ENCODE results near the gene RXRA. TPM values are rescaled to one million over a fixed set of nuclear protein-coding genes. Genes with fewer than 3 reads are reported as not detected.

Gene RXRA
- total RNA-seq, 1 donor, result 26.4 TPM

- H3K79me2 ChIP-seq (ENCODE audit: insufficient read depth, low read length), result no peaks in the 10 kb centered on the region
- no peaks in the 10 kb centered on the region for H3K36me3 ChIP-seq (ENCODE audit: insufficient read depth, low read length)
- H3K4me1 ChIP-seq (ENCODE audit: insufficient read depth, low read length), result peaks cover 40% of the 10 kb centered on the region
- H3K9me3 ChIP-seq (ENCODE audit: low read depth, low read length), result peaks cover under 1% of the 10 kb centered on the region
- H4K20me1 ChIP-seq (ENCODE audit: insufficient read depth, low read length), result no peaks in the 10 kb centered on the region
- no peak overlapping the region for H3K4me2 ChIP-seq (ENCODE audit: insufficient read depth, low read length)
- H3K27me3 ChIP-seq (ENCODE audit: insufficient read depth, low read length), result no peaks in the 10 kb centered on the region
- peak overlapping the region; percentile 34 for H3K27ac ChIP-seq (ENCODE audit: low read depth, low read length)
- no peak for TF ChIP-seq CTCF (IDR thresholded peaks at IDR 0.05; ENCODE audit: extremely low read depth, low read depth, low read length)
- no peak overlapping the region for H3K4me3 ChIP-seq (ENCODE audit: insufficient read depth, low read length)
- DNase-seq (ENCODE audit: insufficient read length, low spot score, missing footprints), result no peak
- no peak overlapping the region for H2AFZ ChIP-seq (ENCODE audit: low read length)
Measured at GRCh38 chr9:134453776-134454475, 127.7 kb downstream of the RXRA start.

- no peaks in the 10 kb centered on the region for H3K36me3 ChIP-seq (ENCODE audit: insufficient read depth, low read length)
- no peak for TF ChIP-seq CTCF (IDR thresholded peaks at IDR 0.05; ENCODE audit: extremely low read depth, low read depth, low read length)
- H3K79me2 ChIP-seq (ENCODE audit: insufficient read depth, low read length), result no peaks in the 10 kb centered on the region
- no peaks in the 10 kb centered on the region for H4K20me1 ChIP-seq (ENCODE audit: insufficient read depth, low read length)
- H3K4me3 ChIP-seq (ENCODE audit: insufficient read depth, low read length), result no peak overlapping the region
- DNase-seq (ENCODE audit: insufficient read length, low spot score, missing footprints), result no peak
- H3K27me3 ChIP-seq (ENCODE audit: insufficient read depth, low read length), result no peaks in the 10 kb centered on the region
- H3K4me2 ChIP-seq (ENCODE audit: insufficient read depth, low read length), result no peak overlapping the region
- H2AFZ ChIP-seq (ENCODE audit: low read length), result no peak overlapping the region
- H3K27ac ChIP-seq (ENCODE audit: low read depth, low read length), result peak overlapping the region; percentile 100
- no peaks in the 10 kb centered on the region for H3K9me3 ChIP-seq (ENCODE audit: low read depth, low read length)
- peaks cover 42% of the 10 kb centered on the region for H3K4me1 ChIP-seq (ENCODE audit: insufficient read depth, low read length)
Measured at GRCh38 chr9:134454476-134454857, 128.2 kb downstream of the RXRA start.

- Histone ChIP-seq H3K27me3 (ENCODE audit: insufficient read depth, low read length) (no peaks in the 10 kb centered on the region), H3K4me1 (ENCODE audit: insufficient read depth, low read length) (peaks cover 38% of the 10 kb centered on the region), H3K36me3 (ENCODE audit: insufficient read depth, low read length) (no peaks in the 10 kb centered on the region), H3K4me2 (ENCODE audit: insufficient read depth, low read length) (no peak overlapping the region), H3K9me3 (ENCODE audit: low read depth, low read length) (no peaks in the 10 kb centered on the region), H3K27ac (ENCODE audit: low read depth, low read length) (peak overlapping the region; percentile 100), H3K79me2 (ENCODE audit: insufficient read depth, low read length) (no peaks in the 10 kb centered on the region), H2AFZ (ENCODE audit: low read length) (no peak overlapping the region), H4K20me1 (ENCODE audit: insufficient read depth, low read length) (no peaks in the 10 kb centered on the region), H3K4me3 (ENCODE audit: insufficient read depth, low read length) (no peak overlapping the region)
- TF ChIP-seq CTCF (IDR thresholded peaks at IDR 0.05; ENCODE audit: extremely low read depth, low read depth, low read length), result no peak
- DNase-seq (ENCODE audit: insufficient read length, low spot score, missing footprints), result no peak
Measured at GRCh38 chr9:134455021-134455471, 128.8 kb downstream of the RXRA start.

- TF ChIP-seq CTCF (IDR thresholded peaks at IDR 0.05; ENCODE audit: extremely low read depth, low read depth, low read length), result no peak
- H3K79me2 ChIP-seq (ENCODE audit: insufficient read depth, low read length), result no peaks in the 10 kb centered on the region
- H3K4me1 ChIP-seq (ENCODE audit: insufficient read depth, low read length), result peaks cover 37% of the 10 kb centered on the region
- peak overlapping the region; percentile 78 for H2AFZ ChIP-seq (ENCODE audit: low read length)
- H3K4me3 ChIP-seq (ENCODE audit: insufficient read depth, low read length), result peak overlapping the region; percentile 55
- no peak for DNase-seq (ENCODE audit: insufficient read length, low spot score, missing footprints)
- H3K9me3 ChIP-seq (ENCODE audit: low read depth, low read length), result no peaks in the 10 kb centered on the region
- H4K20me1 ChIP-seq (ENCODE audit: insufficient read depth, low read length), result no peaks in the 10 kb centered on the region
- no peaks in the 10 kb centered on the region for H3K27me3 ChIP-seq (ENCODE audit: insufficient read depth, low read length)
- peak overlapping the region; percentile 67 for H3K4me2 ChIP-seq (ENCODE audit: insufficient read depth, low read length)
- peak overlapping the region; percentile 100 for H3K27ac ChIP-seq (ENCODE audit: low read depth, low read length)
- H3K36me3 ChIP-seq (ENCODE audit: insufficient read depth, low read length), result no peaks in the 10 kb centered on the region
Measured at GRCh38 chr9:134455537-134455933, 129.3 kb downstream of the RXRA start.
